Astrocyte (in vitro differentiated cells and primary cell): ENCODE data around the gene LRG1.

Experiments used
- EZH2 ChIP-seq: IDR thresholded peaks from 2 replicates; pipeline ENCODE4 v1.6.1; 2012; ENCODE audit warnings: mild to moderate bottlenecking, low read length, inconsistent platforms; ENCODE audit not compliant: insufficient read depth
- TF ChIP-seq, protein P1 (sequence below): IDR thresholded peaks from 2 replicates; pipeline ENCODE4 v1.5.1; 2011; ENCODE audit warnings: low read depth, mild to moderate bottlenecking, inconsistent platforms, low read length, moderate library complexity; ENCODE audit not compliant: insufficient read depth

GRCh38 chr19:4548238-4548584 lies 8.4 kb upstream of the LRG1 start:
- TF ChIP-seq EZH2 = no peak
- TF ChIP-seq, protein P1, sequence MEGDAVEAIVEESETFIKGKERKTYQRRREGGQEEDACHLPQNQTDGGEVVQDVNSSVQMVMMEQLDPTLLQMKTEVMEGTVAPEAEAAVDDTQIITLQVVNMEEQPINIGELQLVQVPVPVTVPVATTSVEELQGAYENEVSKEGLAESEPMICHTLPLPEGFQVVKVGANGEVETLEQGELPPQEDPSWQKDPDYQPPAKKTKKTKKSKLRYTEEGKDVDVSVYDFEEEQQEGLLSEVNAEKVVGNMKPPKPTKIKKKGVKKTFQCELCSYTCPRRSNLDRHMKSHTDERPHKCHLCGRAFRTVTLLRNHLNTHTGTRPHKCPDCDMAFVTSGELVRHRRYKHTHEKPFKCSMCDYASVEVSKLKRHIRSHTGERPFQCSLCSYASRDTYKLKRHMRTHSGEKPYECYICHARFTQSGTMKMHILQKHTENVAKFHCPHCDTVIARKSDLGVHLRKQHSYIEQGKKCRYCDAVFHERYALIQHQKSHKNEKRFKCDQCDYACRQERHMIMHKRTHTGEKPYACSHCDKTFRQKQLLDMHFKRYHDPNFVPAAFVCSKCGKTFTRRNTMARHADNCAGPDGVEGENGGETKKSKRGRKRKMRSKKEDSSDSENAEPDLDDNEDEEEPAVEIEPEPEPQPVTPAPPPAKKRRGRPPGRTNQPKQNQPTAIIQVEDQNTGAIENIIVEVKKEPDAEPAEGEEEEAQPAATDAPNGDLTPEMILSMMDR = no peak
